Measurements from ENCODE around the gene DCP1B.

DCP1B gene
- 7.0 to 28.7 reads per million in 2 donors for total RNA-seq

GRCh38 chr12:2004113-2004929 lies at the start of gene DCP1B:
TSS of gene DCP1B (minus strand) at chr12:2004457. CDS start at chr12:2004431, 26 bp downstream.
- DNase-seq, result peak; percentile 86

- DNase-seq, result no peak
Measured at GRCh38 chr12:2053691-2054090, 49.4 kb upstream of the DCP1B start.

- DNase-seq, result no peak
Measured at GRCh38 chr12:2052826-2053678, 48.8 kb upstream of the DCP1B start, which contains the start of gene CACNA1C. TSS of gene CACNA1C (plus strand) at chr12:2052987. CDS start at chr12:2053563, 576 bp downstream.

DNA sequence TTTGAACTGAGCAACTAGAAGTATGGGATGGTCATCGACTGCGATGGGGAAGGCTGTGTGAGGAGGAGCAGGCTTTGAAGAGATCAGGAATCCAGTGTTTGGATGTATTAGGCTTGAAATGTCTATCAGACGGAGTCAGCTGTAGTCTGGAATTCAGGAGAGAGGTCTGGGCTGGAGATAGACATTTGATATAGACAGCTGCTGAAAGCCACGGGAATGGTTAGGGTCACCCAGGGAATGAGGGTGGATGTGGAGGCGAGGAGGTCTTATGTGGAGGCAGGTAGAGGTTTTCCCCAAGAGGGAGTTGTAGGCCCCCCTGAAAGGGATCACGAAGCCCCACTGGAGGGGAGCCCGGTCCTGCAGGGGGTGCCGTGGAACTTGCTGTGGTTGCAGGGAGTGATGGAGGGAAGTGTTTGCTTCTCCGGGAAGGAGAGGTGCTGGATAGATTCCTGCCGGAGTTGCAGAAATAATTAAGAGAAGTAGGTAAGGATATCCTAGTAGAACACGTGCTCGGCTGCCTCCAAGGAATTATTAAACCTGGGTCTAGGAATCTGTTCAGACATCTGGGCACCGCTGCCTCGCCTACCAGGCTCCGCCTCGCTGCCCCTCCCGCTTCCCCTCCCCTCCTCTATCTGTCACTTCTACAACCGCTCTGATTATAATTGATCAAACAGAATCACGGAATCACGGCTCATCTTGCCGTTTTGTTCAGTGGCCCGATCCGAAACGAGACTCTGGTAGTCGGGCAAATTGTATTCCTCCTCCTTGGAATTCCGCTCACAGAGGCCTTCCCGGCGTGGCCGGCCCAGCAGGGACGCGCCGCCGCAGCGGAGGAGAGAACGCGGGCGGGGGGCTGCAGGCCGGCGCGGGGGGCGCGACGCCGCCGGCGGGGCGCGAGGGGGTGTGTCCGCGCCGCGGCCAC lies 47.7 kb upstream of the DCP1B start:
- no peak for DNase-seq

DNA sequence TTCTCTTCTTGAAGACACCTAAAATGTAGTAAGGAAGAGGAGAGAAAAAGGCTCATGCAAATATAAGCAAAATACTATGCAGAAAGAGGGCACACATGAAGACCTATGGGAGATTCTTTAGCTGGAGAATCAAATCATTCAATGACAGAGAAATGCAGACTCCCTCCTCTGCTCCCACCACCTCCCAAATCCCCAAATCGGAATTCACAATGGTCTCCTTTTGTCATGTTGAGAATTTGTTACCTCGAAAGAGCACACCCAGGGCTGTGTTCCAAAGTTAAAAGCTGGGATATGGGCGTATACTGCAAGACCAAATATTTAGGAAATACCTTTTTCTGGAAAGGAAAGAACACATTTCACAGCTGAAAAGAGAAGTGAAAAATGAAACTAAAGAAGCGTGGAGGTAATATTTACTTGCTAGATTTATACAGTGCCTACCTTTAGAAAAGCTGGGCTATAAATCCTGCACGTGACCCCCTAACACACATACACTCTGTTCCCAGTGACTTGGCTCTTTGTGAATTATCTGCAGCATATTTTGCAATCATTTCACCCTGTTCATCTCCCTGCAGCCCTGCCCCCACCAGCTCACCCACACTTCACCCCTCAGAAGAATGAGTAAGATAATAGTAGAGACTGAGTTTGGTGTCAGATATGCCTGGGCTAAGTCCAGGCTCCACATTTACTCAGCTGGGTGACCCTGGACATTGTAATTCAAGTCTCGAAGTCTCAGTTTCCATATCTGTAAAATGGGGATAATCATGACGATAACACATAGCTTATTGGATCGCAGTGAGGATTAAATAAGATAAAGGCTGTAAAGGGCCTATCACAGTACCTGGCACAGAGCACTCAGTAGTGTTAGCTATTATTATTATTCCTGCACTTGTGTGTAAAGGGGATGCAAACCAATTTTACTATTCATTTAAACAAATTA lies 45.6 kb upstream of the DCP1B start:
- DNase-seq, result no peak

DNA sequence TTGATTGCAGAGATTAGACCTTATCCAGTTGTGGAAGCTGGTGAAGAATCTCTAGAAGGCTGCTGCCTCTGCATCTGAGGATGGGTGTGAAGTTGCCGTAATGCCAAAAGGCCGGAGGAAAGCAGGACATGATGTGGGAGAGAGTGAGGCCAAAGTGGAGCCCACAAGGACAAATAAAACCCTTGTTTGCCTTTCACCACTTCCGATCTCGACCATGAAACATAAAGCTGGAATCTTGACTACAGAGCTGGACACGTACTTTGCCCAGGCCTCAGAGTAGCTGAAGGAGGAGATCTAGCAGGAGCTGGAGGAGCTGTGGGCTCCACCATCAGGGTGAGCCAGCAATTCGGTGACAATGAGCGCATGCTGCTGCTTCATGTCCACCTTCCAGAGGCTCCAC lies 43.5 kb upstream of the DCP1B start:
- no peak for DNase-seq

- no peak for DNase-seq
Measured at GRCh38 chr12:2046957-2047356, 42.7 kb upstream of the DCP1B start.

DNA sequence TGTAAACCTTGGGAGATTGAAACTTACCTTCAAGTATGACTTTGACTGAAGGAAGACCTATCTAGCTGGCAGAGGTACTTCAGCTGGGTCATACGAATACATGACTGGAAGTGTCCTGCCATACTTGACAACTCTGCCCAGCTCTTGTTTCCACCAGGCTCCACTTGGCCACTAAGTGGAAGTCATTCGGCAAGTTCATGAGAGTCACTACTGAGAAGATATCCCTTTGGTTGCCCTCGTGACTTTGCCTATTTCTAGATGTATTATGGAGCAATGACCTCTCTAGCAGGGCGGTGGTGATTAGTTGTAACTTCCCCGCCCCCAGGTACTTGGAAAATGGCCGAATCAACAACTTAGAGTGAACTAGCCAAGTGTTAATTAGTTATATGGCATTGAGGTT lies 39.9 kb upstream of the DCP1B start:
- DNase-seq, result no peak

DNA sequence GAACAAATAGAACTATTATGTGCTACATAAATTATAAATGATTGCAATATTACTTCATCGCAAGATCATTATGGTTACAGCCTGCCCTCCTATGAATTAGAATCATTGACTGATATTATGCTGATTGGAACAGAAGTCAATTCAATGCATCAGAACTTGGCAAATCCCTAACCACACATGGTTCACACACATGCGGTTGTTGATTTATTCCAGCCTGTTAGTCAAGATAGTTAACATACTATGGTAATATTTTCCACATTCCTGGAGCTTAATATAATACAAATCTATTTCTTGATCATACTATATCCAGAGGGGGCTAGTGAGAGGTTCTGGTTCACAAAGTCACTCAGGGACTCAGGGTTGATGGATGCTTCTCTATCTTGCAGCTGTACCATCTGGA lies 38.8 kb upstream of the DCP1B start:
- DNase-seq, result no peak

GRCh38 chr12:2039034-2039433 lies 34.8 kb upstream of the DCP1B start:
- DNase-seq, result no peak

GRCh38 chr12:2035431-2036055 lies 31.3 kb upstream of the DCP1B start:
- DNase-seq, result no peak

DNA sequence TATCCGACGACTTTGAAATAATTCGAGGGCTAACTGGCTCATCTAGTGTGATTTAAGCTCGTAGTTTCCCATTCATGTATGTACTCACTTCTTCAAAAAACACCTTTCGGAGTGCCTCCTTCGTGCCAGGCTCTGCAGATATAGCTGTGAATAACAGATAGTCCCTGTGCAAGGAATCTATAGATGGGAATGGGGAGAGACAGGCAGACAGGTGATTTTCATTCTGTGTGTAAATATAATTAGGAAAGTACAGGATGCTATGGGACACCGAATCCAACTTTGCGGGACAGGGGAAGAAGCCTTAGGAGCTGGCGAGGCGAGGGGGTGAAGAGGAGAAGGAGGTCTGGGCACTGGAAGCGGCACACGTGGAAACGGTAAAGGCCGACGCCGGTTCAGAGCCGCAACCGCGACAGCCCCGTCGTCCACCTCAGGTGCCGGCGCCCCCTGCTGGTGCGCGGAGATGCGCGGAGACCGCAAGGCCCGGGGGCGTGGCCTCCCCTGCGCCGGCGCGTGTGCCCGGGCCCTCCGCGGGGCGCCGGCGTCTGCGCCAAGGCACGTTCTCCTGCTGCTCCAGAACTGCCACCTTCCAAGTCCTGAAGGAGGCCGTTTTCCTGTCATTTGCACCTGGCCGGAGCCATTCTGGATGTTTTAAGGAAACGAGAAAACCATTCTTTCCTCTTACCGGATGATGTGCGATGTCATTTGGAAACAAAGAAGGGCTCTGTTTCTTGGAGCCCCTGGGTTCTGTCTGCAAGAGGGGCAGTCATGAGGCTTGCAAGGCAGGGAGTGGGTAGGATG lies 30.6 kb upstream of the DCP1B start:
- DNase-seq, result peak; percentile 84

GRCh38 chr12:2032506-2032905 lies 28.2 kb upstream of the DCP1B start:
- DNase-seq, result no peak

DNA sequence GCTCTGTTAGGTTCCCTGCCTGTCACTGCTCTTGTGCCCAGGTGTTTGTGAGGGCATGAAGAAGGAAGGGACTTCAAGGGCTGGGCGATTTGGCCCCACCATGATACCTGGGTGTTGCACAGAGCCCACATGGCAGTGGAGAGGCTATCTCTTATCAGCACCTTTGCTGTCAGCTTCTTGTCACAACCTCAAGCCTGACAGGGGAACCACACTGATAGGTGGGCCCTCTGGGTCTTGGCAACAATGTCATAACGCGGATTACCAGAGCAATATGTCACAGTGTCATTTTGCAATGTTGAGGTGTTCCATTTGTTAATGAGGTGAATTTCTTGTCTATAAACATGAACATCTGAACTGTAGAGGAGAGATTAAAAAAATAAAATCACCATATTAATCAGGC lies 25.6 kb upstream of the DCP1B start:
- no peak for DNase-seq

- no peak for DNase-seq
Measured at GRCh38 chr12:2027351-2027750, 23.1 kb upstream of the DCP1B start.

DNA sequence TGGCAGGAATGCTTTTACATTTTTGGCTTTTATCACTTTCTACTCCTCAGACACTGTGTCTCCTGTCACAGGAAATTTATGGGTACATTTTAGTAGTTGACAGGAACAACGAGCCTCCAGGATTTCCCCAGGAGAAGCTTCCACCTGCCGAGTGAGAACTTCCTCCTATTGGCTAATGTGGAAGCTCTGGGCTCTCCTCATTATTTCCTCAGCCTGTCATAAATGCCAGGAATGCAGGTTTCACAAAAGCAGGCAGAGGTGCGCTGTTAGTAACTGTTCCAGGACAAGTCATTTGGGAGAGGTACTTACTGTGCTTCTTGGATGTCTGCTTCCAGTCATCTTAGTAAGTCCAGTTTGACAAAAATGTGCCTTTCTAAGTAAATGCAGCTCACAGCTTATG lies 19.1 kb upstream of the DCP1B start:
- DNase-seq, result no peak

DNA sequence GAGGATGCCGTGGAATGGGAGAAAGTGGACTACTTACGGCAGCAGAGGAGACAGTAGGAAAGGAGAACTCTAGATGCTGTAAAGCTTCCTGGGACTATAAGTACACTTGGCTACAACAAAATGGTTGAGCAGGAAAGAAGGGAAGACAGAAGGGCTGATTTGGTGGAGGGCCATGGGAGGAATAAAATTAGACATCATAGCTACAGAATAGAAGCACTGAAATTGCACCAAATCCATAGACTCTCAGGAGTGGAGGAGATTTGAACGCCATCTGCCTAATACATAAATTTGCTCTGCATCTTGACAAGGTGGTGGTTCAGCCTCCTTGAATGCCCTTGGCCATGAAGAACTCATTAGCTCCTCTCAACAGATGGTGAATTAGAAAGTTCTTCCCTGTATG lies 16.3 kb upstream of the DCP1B start:
- no peak for DNase-seq

- DNase-seq, result no peak
Measured at GRCh38 chr12:2019126-2019525, 14.9 kb upstream of the DCP1B start.

DNA sequence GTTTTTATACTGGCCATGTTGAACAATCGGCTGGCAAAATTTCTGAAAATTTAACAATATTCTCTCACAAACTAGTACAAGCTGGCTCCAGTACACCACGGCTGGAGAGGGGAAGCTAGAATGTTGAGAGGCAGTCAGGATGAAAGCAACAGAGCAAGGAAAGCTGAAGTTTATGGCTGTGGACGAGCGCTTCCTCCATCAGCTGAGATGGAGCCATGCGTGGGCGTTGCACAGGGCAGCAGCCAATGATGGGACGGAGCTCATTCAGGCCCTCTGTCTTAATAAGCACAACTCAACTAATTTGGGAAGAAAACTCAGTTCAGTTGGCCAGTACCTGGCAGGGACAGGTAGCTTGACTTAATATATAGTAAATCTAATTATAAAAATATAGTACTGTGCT lies 14.1 kb upstream of the DCP1B start:
- no peak for DNase-seq
